Parathyroid adenoma (tissue), 2 donors: Measurements from ENCODE around the gene WDR33.

Experiments
- H2AFZ ChIP-seq: fragments of 300-600 bp; sonication (generic); one replicate; pipeline ENCODE4 v1.7.0; 2017; ENCODE audit warnings: antibody characterized with exemption, mild to moderate bottlenecking
- H3K27ac ChIP-seq: fragments of 300-600 bp; sonication (generic); one replicate; pipeline ENCODE4 v1.7.0; 2017
- H3K27me3 ChIP-seq: fragments of 300-600 bp; sonication (generic); one replicate; pipeline ENCODE4 v1.7.0; 2017; ENCODE audit warnings: low read length; ENCODE audit not compliant: control insufficient read depth, insufficient read depth
- H3K36me3 ChIP-seq: fragments of 300-600 bp; sonication (generic); one replicate; pipeline ENCODE4 v1.7.0; 2017; ENCODE audit warnings: low read length; ENCODE audit not compliant: control insufficient read depth, insufficient read depth
- H3K4me1 ChIP-seq: fragments of 300-600 bp; sonication (generic); one replicate; pipeline ENCODE4 v1.7.0; 2017; ENCODE audit warnings: control low read depth
- H3K4me2 ChIP-seq: fragments of 300-600 bp; sonication (generic); one replicate; pipeline ENCODE4 v1.7.0; 2017; ENCODE audit warnings: low read length
- H3K4me3 ChIP-seq: fragments of 300-600 bp; sonication (generic); one replicate; pipeline ENCODE4 v1.7.0; 2017; ENCODE audit warnings: low read depth, low read length
- H3K79me2 ChIP-seq: fragments of 300-600 bp; sonication (generic); one replicate; pipeline ENCODE4 v1.7.0; 2017; ENCODE audit warnings: control low read depth
- H3K9ac ChIP-seq: fragments of 300-600 bp; sonication (generic); one replicate; pipeline ENCODE4 v1.7.0; 2017; ENCODE audit warnings: mild to moderate bottlenecking
- H3K9me3 ChIP-seq: fragments of 300-600 bp; sonication (generic); one replicate; pipeline ENCODE4 v1.7.0; 2017; ENCODE audit warnings: low read length; ENCODE audit not compliant: control insufficient read depth
- CTCF ChIP-seq: fragments of 300-600 bp; sonication (generic); IDR thresholded peaks from one replicate; pipeline ENCODE4 v1.7.0; 2017; ENCODE audit warnings: antibody characterized with exemption, mild to moderate bottlenecking
- donor health status: primary hyperparathyroidism.

Gene WDR33

GRCh38 chr2:127718271-127718670 lies 92.7 kb downstream of the WDR33 start:
- H3K9me3 ChIP-seq = no peaks in the 10 kb centered on the region
- no peak for TF ChIP-seq CTCF
- H3K27me3 ChIP-seq = no peaks in the 10 kb centered on the region
- H3K4me3 ChIP-seq = no peak overlapping the region
- H3K4me2 ChIP-seq = no peak overlapping the region
- no peaks in the 10 kb centered on the region for H3K79me2 ChIP-seq
- H3K27ac ChIP-seq = no peak overlapping the region
- no peak overlapping the region for H3K9ac ChIP-seq
- no peak overlapping the region for H2AFZ ChIP-seq
- no peaks in the 10 kb centered on the region for H3K4me1 ChIP-seq
- H3K36me3 ChIP-seq = no peaks in the 10 kb centered on the region

- H2AFZ ChIP-seq = no peak overlapping the region
- TF ChIP-seq CTCF = no peak
- no peaks in the 10 kb centered on the region for H3K36me3 ChIP-seq
- no peak overlapping the region for H3K4me2 ChIP-seq
- H3K9ac ChIP-seq = no peak overlapping the region
- H3K4me3 ChIP-seq = no peak overlapping the region
- H3K27ac ChIP-seq = no peak overlapping the region
- H3K9me3 ChIP-seq = no peaks in the 10 kb centered on the region
- H3K27me3 ChIP-seq = no peaks in the 10 kb centered on the region
- no peaks in the 10 kb centered on the region for H3K79me2 ChIP-seq
- H3K4me1 ChIP-seq = no peaks in the 10 kb centered on the region
These were observed 95.1 kb downstream of the WDR33 start for GRCh38 chr2:127715778-127716449.

- Histone ChIP-seq H3K9ac (no peak overlapping the region), H3K9me3 (no peaks in the 10 kb centered on the region), H2AFZ (no peak overlapping the region), H3K4me1 (no peaks in the 10 kb centered on the region), H3K27ac (no peak overlapping the region), H3K27me3 (no peaks in the 10 kb centered on the region), H3K79me2 (peaks cover 3% of the 10 kb centered on the region), H3K4me2 (no peak overlapping the region), H3K36me3 (no peaks in the 10 kb centered on the region), H3K4me3 (no peak overlapping the region)
- no peak for TF ChIP-seq CTCF
These were observed 97.4 kb downstream of the WDR33 start for GRCh38 chr2:127713562-127713961.

GRCh38 chr2:127712999-127713398 lies 98.0 kb downstream of the WDR33 start:
- no peak overlapping the region for H3K27ac ChIP-seq
- no peaks in the 10 kb centered on the region for H3K9me3 ChIP-seq
- H3K9ac ChIP-seq = no peak overlapping the region
- H3K27me3 ChIP-seq = no peaks in the 10 kb centered on the region
- peaks cover 3% of the 10 kb centered on the region for H3K79me2 ChIP-seq
- H2AFZ ChIP-seq = no peak overlapping the region
- H3K36me3 ChIP-seq = no peaks in the 10 kb centered on the region
- no peak overlapping the region for H3K4me2 ChIP-seq
- TF ChIP-seq CTCF = no peak
- no peak overlapping the region for H3K4me3 ChIP-seq
- H3K4me1 ChIP-seq = no peaks in the 10 kb centered on the region

GRCh38 chr2:127709336-127709735 lies 101.6 kb downstream of the WDR33 start:
- Histone ChIP-seq H3K36me3 (no peaks in the 10 kb centered on the region), H3K27ac (no peak overlapping the region), H3K9me3 (no peaks in the 10 kb centered on the region)

More at GRCh38 chr2:127709336-127709735, 101.6 kb downstream of the WDR33 start:
- peaks cover 3% of the 10 kb centered on the region for H3K79me2 ChIP-seq
- H3K4me3 ChIP-seq = no peak overlapping the region
- H3K4me1 ChIP-seq = no peaks in the 10 kb centered on the region
- H3K4me2 ChIP-seq = no peak overlapping the region
- no peak for TF ChIP-seq CTCF
- no peak overlapping the region for H2AFZ ChIP-seq
- H3K27me3 ChIP-seq = no peaks in the 10 kb centered on the region
- no peak overlapping the region for H3K9ac ChIP-seq
